GM18873 (cell line): ENCODE results near the gene ADARB2.
"Not testable (repeated sequence)": the region's sequence is repeated elsewhere in the genome, so short reads cannot be mapped to it uniquely, and the experiment has no call there.

Source experiments
- ATAC-seq: cut with Tn5 transposase; IDR thresholded peaks from one replicate; pipeline ENCODE4 v1.9.1; 2021; ENCODE audit warnings: mild to moderate bottlenecking, moderate library complexity, moderate number of reproducible peaks; ENCODE audit not compliant: unreplicated experiment, low FRiP score

ADARB2 gene

GRCh38 chr10:1264001-1264400 lies 473.3 kb downstream of the ADARB2 start:
- ATAC-seq, result no peak

GRCh38 chr10:1257274-1257673 lies 480.1 kb downstream of the ADARB2 start:
- no peak for ATAC-seq

- ATAC-seq, result no peak
These were observed 480.9 kb downstream of the ADARB2 start for GRCh38 chr10:1256432-1256725.

- no peak for ATAC-seq
These were observed 481.5 kb downstream of the ADARB2 start for GRCh38 chr10:1255600-1256431.

- no peak for ATAC-seq
These were observed 482.2 kb downstream of the ADARB2 start for GRCh38 chr10:1255118-1255517.

GRCh38 chr10:1253523-1254353 lies 483.6 kb downstream of the ADARB2 start:
- ATAC-seq, result no peak

- no peak for ATAC-seq
These were observed 485.6 kb downstream of the ADARB2 start for GRCh38 chr10:1251769-1252168.

GRCh38 chr10:1249142-1249920 lies 488.0 kb downstream of the ADARB2 start:
- ATAC-seq, result no peak

- not testable (repeated sequence) for ATAC-seq
These were observed 489.1 kb downstream of the ADARB2 start for GRCh38 chr10:1248262-1248630.

- no peak for ATAC-seq
These were observed 489.6 kb downstream of the ADARB2 start for GRCh38 chr10:1247598-1248261.

- no peak for ATAC-seq
These were observed 492.8 kb downstream of the ADARB2 start for GRCh38 chr10:1244493-1244892.

GRCh38 chr10:1243486-1244234 lies 493.7 kb downstream of the ADARB2 start:
- ATAC-seq, result no peak

GRCh38 chr10:1242975-1243374 lies 494.4 kb downstream of the ADARB2 start:
- no peak for ATAC-seq

GRCh38 chr10:1241973-1242935 lies 495.1 kb downstream of the ADARB2 start:
- no peak for ATAC-seq

- ATAC-seq, result no peak
These were observed 495.9 kb downstream of the ADARB2 start for GRCh38 chr10:1241322-1241890.

GRCh38 chr10:1240341-1240775 lies 497.0 kb downstream of the ADARB2 start:
- ATAC-seq, result no peak

GRCh38 chr10:1233031-1233430 lies 504.3 kb downstream of the ADARB2 start:
- no peak for ATAC-seq

- ATAC-seq, result no peak
These were observed 505.0 kb downstream of the ADARB2 start for GRCh38 chr10:1232164-1232911.
